ENCODE data around the gene RASSF7.

DNA sequence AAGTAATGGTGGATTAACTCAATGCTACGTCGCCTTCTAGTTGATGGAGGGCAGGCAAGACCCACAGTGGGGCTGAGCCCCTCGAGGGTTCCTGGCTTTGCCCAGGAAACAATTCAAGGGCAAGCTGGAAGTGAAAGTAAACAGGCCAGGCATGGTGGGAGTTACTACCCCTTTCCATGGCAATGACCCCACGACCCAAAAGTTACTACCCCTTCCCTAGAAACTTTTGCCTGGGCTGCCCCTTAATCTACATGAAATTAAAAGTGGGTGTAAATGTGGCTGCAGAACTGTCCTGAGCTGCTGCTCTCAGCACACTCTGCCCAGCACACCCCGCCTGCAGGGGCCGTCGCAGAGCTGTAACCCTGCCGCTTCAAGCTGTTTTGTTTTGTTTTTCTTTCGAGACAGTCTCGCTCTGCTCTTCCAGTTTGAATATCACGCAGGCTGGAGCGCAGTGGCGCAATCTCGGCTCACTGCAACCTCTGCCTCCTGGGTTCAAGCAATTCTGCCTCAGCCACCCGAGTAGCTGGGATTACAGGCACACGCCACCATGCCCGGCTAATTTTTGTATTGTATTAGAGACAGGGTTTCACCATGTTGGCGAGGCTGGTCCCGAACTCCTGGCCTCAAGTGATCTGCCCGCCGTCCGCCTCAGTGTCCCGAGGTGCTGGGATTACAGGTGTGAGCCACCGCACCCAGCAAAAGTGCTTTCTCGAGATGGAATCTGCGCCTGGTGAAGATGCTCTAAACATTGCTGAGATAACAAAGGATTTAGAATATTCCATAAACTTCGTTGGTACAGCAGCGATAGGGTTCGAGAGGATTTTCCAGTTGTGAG lies 47.8 kb upstream of the RASSF7 start:
- TF ChIP-seq, protein P1, sequence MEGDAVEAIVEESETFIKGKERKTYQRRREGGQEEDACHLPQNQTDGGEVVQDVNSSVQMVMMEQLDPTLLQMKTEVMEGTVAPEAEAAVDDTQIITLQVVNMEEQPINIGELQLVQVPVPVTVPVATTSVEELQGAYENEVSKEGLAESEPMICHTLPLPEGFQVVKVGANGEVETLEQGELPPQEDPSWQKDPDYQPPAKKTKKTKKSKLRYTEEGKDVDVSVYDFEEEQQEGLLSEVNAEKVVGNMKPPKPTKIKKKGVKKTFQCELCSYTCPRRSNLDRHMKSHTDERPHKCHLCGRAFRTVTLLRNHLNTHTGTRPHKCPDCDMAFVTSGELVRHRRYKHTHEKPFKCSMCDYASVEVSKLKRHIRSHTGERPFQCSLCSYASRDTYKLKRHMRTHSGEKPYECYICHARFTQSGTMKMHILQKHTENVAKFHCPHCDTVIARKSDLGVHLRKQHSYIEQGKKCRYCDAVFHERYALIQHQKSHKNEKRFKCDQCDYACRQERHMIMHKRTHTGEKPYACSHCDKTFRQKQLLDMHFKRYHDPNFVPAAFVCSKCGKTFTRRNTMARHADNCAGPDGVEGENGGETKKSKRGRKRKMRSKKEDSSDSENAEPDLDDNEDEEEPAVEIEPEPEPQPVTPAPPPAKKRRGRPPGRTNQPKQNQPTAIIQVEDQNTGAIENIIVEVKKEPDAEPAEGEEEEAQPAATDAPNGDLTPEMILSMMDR (IDR thresholded peaks at IDR 0.05), result no peak
- TF ChIP-seq RAD21 (IDR thresholded peaks at IDR 0.05; ENCODE audit: low read length), result no peak
- TF ChIP-seq, protein P2, sequence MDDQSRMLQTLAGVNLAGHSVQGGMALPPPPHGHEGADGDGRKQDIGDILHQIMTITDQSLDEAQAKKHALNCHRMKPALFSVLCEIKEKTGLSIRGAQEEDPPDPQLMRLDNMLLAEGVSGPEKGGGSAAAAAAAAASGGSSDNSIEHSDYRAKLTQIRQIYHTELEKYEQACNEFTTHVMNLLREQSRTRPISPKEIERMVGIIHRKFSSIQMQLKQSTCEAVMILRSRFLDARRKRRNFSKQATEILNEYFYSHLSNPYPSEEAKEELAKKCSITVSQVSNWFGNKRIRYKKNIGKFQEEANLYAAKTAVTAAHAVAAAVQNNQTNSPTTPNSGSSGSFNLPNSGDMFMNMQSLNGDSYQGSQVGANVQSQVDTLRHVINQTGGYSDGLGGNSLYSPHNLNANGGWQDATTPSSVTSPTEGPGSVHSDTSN (IDR thresholded peaks at IDR 0.05), result no peak
- TF ChIP-seq EZH2phosphoT487 (IDR thresholded peaks at IDR 0.05; ENCODE audit: borderline replicate concordance, low read depth), result no peak
